HG03571 (cell line): ENCODE measurements around the gene IL32.

Experiments
- ATAC-seq: cut with Tn5 transposase; IDR thresholded peaks from one replicate; pipeline ENCODE4 v1.9.1; 2021; ENCODE audit not compliant: unreplicated experiment

IL32 gene, protein sequence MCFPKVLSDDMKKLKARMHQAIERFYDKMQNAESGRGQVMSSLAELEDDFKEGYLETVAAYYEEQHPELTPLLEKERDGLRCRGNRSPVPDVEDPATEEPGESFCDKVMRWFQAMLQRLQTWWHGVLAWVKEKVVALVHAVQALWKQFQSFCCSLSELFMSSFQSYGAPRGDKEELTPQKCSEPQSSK

DNA sequence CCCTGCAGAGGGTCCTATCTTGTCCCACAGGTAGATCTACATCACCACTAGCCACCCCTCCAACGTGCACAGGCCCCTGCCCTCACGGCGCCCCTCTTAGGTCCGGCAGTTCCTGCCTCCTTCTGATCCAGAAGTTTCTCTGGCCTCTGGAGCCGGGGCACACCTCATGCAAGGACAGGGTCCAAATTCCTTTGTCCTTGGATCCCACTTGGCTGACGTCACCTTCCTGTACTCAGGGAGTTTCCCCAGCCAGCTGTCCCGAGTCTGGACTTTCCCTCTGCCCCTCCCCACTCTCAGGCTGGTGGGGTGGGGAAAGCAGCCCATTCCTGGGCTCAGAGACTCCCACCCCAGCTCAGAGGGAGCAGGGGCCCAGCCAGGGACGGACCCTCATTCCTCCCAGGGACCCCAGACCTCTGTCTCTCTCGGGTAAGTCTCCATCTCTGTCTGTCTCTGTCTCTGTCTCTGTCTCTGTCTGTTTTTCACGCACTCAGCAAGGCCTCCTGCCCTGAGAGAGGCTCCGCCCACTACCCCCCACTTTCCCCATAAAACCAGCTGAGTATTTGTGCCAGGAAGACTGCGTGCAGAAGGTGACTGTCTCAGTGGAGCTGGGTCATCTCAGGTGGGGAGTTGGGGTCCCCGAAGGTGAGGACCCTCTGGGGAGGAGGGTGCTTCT lies at the start of gene IL32:
TSS of gene IL32 (plus strand) at position 572 of the 673 bp plus-strand sequence. CDS start 172 bp downstream, outside the sequence.
- ATAC-seq: no peak

DNA sequence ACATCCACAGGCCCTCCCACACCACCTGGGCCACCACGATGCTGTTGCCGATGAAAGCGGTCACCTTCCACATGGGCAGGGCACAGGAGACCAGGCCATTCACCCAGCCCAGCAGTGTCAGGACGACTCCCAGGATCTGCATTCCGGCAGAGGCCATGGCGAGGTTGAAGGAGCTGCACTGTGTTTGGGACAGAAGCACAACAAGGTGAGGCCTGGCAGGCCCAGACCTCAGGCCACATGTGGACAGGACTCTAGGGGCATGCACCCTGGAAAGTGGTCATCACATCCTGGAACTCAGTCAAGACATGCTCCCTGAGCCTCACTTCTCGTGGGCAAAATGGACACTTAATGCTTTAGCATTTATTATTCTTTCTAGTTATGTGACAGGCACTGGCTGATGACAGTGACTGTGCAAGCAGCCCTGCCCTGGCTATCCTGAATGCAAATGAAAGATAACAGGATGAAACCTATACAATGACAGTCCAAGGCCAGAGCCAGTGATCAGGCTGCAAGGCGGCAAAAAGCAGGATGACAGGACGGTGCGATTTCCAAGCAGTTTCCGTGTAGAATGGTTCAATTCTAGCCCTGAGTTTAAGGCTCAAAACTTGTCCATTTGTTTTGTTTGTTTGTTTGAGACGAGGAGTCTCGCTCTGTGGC lies 49.4 kb upstream of the IL32 start:
- ATAC-seq: no peak

DNA sequence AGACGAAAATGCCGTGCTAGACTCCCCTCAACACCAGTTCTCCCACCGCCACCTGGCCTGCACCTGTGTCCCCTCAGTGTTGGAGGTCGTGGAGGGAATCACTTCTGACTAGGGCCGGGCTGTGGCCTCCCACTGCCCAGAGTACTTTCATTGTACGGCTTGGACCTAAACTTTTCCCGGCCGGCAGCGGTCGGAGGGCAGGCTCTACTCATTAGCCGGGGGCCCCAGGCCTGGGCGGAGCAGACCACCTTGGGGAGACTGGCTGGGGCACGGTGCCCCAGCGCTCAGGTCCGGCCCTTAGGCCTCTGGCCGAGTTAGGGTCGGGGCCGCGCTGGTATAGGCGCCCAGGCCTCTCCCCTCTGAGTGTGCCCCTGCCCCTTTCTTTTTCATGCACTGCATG lies 48.1 kb upstream of the IL32 start:
- ATAC-seq: no peak

DNA sequence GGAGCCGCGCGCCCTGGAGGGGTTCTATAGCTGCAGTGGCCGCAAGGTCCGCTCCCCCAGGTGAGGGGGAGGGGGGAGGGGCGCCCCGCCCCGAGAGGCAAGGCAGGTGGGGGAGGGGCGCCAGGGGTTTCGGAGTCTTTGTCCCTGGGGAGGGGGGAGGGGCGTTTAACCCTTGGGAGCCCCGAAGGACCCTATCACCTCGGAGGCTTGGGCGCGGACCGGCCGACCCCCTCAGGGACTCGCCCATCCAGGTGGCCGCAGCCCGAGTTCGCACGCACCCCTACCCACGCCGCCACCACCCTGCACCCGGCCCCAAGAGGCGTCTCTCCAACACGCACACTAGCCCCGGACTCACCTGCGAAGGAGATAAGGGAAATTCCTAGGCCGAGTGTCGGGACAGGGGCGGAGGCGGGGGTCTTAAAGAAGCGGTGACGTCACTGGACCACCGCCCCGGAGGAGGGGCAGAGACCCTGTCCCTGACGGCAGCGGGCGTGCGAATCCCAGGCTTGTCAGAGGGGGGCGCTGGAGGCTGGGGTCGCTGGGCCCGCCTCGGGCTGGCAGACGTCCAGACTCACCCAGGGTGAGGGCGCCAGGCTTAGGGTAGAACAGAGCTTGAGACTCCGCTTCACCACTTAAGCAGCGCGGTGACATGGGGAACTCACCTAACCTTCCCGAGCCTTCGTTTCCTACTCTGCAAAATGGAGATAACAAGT lies 47.5 kb upstream of the IL32 start, which contains the start of gene CLDN6:
TSS of gene CLDN6 (minus strand) at position 390 of the 713 bp plus-strand sequence. CDS start 2,162 bp downstream, outside the sequence.
- no peak for ATAC-seq

DNA sequence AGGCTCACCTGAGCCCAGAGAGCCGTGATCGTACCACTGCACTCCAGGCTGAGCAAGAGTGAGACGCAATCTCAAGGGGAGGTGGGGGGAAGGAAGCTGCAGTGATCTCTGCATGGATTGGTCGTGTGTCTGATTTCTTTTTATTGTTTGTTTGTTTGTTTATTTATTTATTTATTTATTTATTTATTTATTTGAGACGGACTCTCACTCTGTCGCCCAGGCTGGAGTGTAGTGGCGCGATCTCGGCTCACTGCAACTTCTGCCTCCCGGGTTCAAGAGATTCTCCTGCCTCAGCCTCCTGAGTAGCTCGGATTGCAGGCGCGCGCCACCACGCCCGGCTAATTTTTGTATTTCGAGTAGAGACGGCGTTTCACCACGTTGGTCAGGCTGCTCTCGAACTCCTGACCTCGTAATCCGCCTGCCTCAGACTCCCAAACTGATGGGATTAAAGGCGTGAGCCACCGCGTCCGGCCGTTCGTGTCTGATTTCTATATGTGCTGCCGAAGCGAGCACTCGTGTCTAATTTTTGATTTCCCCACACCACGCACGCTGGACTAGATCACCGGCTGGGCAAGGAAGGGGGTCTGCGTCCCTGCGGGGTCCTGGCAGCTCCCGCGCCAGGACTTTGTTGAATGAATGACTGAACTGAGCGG lies 45.7 kb upstream of the IL32 start:
- no peak for ATAC-seq

DNA sequence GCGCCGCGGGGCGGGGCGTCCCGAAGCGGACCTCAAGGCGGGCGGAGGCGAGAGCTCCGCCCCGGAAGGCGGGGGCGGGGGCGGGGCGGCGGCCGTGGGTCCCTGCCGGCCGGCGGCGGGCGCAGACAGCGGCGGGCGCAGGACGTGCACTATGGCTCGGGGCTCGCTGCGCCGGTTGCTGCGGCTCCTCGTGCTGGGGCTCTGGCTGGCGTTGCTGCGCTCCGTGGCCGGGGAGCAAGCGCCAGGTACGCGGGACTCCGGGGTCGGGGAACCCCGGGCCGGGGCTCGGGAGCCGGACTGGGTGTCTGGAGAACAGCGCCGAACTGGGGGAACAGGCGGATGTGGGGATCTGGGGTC lies 45.2 kb upstream of the IL32 start, which contains the start of gene TNFRSF12A:
TSS of gene TNFRSF12A (plus strand) at position 122 of the 357 bp plus-strand sequence. CDS start at position 152, 30 bp downstream.
- no peak for ATAC-seq

DNA sequence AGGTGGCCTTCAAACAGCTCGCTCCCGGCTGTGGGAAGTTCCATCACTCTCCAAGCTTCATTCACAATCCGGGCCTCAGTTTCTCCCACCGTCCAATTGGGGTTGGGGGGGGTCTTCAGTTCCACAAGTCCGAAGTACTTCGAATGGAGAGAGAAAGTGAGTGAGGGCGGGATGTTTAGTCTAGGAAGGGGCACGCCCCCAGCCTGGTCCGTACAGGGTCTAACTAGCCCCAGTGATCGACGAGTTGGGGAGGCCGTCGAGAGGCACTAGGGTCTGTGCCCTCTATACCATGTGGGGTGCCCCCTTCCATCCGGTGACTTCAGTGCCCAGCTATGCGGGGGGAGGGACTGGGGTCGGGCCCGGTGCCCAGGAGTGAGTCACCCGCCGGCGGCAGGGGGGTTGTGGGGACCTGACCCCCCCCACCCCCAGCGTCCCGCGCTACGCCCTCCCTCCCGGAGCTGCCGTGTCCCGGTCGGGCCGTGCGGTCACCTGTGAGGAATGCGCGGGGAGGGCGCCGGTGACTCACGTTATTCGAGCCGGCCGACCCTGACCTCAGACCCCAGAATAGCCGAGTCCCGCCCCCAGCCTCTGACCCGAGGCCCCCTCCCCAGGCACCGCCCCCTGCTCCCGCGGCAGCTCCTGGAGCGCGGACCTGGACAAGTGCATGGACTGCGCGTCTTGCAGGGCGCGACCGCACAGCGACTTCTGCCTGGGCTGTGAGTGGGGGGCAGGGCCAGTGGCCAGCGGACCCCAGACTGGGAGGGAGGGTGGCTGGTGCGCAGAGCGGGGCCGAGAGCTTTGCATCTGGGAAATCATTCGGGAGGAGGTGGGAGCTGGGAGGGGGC lies 44.6 kb upstream of the IL32 start:
- no peak for ATAC-seq

DNA sequence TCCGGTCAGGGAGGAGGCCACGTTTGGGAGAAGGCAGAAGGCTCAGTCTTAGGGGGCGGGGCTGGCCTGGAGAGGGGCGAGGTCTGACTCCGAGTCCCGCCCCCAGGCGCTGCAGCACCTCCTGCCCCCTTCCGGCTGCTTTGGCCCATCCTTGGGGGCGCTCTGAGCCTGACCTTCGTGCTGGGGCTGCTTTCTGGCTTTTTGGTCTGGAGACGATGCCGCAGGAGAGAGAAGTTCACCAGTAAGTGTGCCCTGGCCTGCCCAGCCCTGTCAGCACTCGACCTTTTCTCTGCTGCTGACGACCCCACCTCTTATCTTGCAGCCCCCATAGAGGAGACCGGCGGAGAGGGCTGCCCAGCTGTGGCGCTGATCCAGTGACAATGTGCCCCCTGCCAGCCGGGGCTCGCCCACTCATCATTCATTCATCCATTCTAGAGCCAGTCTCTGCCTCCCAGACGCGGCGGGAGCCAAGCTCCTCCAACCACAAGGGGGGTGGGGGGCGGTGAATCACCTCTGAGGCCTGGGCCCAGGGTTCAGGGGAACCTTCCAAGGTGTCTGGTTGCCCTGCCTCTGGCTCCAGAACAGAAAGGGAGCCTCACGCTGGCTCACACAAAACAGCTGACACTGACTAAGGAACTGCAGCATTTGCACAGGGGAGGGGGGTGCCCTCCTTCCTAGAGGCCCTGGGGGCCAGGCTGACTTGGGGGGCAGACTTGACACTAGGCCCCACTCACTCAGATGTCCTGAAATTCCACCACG lies 43.8 kb upstream of the IL32 start:
- ATAC-seq: no peak

DNA sequence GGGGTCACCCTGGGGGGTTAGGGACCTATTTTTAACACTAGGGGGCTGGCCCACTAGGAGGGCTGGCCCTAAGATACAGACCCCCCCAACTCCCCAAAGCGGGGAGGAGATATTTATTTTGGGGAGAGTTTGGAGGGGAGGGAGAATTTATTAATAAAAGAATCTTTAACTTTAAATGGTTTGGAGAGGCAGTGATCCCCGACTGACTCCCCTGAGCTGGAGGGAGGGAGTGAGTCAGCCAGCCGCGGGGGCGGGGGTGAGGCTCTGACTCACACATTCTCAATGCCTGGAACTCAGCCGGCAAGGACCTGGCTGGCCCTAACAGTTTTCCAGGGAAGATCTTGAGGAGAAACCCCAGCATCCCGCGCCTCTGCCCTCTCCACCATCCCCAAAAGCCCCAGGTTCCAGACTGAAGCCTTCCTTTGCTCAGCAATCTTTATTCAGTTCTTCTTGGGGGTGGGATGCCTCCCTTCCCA lies 43.2 kb upstream of the IL32 start:
- ATAC-seq: no peak

DNA sequence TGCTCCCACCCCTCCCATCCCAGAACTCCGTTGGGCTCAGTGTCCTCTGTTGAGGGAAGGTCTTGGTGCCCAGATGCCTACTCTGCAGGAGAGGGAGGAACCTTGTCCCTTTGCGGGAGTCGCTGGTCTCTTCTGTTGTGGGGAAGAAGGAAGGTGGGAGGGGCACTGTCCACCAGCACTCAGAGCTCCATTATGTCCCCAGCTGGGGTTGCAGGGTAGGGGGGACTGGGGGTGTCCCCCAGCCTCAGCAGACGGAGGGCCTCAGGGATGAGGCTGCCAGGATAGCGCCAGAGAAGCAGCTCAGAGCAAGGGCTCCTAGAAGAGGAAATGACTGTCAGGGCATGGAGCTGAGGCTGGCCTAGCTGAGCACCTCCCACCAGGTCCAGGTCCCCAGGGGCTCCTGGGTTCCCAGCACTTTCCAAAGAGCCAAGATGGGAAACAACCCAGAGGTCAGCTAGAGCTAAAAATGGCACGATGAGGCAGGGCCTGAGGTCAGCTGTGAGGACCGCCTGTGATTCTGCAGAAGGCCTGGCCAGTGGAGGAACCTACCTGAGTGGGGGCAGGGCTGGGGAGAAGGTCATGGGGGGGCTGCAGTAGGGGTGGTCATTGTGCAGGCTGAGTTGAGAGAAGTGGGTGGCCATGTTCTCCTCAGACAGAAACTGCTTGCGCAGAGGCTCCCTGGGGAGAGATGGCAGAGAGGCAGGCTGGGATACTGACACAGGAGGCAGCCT lies 42.6 kb upstream of the IL32 start:
- no peak for ATAC-seq

DNA sequence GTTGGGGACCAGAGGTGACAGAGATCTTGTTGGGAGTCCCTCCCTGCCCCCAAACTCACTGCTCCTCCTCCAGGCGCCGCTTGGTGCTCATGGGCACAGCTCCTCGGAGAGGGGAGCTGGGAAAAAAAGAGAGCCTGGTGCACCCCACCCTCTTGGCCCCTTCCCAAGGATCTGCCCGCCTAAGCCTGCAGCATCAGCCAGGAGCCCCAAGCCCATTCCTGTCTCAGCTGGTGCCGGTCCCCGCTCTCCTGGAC lies 42.1 kb upstream of the IL32 start:
- no peak for ATAC-seq

DNA sequence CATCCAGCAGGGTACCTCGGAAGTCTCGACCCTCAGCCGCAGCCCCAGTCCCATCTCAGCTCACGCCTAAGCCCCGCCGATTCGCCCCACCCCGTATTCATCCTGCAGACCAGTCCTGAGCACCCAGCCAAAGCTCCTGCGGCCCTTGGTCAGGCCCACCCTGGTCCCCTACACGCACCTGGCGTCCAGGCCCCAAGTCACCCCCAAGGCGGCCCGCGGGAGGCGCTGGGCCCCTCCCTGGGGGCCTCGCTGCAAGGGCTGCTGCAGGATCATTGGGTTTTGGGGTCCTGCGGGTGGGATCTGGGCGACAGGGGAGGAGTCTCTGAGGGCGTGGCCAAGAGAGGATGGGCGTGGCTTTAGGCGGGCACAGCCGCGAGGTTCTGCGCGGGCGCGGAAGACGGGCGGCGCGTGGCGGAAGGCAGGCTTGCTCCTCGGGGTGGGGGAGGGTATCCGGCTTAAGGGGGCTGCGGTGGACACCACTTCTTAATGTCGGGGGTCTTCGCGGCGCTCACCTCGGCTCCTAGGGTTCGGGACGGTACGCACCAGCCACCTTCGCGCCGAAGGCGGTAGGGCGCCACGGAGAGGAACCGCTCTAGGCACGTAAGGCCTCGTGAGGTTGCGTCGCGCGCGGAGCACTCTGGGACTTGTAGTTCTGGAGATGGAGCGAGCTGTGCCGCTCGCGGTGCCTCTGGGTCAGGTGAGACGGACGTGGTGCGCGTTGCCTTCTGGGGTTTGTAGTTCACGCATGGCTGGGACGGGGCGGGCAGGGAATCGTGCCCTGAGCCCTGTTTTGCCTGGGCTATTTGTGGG lies 41.6 kb upstream of the IL32 start, which contains the start of the genes HCFC1R1 and THOC6:
TSS of gene HCFC1R1 (minus strand) at position 274 of the 810 bp plus-strand sequence. CDS start at position 273, 1 bp downstream.
TSS of gene THOC6 (plus strand) at position 367 of the 810 bp plus-strand sequence. CDS start at position 659, 292 bp downstream.
- ATAC-seq: peak; percentile 69

DNA sequence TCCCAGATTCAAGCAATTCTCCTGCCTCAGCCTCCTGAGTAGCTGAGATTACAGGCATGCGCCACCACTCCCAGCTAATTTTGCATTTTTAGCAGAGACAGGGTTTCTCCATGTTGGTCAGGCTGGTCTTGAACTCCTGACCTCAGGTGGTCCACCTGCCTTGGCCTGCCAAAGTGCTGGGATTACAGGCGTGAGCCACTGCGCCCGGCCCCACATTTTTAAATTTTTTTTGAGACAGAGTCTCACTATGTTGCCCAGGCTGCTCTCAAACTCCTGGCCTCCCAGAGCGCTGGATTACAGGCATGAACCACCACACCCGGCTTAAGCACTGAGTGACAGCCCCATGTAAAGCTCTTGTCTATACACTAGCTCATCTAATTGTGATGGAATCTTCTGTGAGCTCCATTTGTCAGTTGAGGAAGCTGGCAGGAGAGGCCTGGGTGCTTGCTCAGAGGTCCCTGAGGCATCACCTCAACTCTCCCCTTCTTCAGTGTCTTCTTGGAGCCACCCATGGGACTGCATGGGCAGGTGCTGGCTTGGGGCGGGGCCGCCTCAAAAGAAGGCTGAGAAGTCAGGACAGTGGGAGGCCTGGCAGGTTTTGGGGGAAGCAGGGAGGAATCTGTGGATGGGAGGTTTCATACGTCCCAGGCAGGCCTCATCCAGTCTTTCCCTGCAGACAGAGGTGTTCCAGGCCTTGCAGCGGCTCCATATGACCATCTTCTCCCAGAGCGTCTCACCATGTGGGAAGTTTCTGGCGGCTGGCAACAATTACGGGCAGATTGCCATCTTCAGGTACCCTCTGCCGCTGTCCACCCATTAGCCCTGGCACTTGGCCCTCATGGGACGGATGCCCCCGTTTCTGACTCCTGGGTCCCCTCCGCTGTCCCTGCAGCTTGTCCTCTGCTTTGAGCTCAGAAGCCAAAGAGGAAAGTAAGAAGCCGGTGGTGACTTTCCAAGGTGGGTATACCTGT lies 40.1 kb upstream of the IL32 start:
- no peak for ATAC-seq

DNA sequence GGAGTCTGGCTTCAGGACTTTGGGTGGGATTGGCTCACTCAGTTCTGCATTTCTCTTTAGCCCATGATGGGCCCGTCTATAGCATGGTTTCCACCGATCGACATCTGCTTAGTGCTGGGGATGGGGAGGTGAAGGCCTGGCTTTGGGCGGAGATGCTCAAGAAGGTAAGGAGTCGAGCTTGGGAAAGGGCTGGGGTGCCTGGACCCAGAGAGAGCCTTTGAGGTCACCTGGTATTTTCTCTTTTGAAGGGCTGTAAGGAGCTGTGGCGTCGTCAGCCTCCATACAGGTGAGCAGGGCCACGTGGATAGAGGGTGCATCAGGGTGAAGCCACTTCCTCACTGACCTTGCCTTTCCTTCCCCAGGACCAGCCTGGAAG lies 39.4 kb upstream of the IL32 start:
- ATAC-seq: no peak

DNA sequence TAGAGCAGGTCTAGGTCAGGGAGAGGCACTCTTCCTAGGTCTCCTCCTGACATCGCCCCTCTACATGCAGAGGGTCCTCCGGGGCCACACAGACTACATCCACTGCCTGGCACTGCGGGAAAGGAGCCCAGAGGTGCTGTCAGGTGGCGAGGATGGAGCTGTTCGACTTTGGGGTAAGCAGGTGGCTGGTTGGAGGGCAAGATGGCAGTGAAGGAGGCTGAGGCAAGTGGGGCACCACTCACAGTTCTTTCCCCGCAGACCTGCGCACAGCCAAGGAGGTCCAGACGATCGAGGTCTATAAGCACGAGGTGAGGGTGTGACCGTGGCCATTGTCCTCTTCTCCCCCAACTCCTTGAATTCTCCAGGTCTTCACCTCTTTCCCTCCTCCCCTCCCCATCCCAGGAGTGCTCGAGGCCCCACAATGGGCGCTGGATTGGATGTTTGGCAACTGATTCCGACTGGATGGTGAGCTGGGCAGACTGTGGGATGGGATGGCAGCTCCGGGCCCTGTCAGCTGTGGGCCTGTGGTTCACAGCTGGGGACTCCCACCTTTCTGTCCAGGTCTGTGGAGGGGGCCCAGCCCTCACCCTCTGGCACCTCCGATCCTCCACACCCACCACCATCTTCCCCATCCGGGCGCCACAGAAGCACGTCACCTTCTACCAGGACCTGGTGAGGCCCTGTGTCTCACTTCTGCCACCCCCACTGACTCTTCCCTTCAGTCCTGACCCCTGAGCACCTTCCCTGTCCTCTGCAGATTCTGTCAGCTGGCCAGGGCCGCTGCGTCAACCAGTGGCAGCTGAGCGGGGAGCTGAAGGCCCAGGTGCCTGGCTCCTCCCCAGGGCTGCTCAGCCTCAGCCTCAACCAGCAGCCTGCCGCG lies 38.6 kb upstream of the IL32 start:
- ATAC-seq: no peak

DNA sequence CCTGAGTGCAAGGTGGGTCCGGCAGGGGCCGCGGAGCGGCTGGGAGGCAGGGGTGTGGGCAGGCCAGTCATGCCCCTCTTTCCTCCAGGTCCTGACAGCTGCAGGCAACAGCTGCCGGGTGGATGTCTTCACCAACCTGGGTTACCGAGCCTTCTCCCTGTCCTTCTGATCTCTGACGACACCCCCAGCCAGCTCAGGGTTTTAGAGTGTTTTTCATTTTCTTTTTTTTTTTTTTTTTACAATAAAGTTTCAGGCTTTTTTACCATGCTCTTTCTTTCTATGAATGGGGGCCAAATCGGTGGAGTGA lies 38.0 kb upstream of the IL32 start:
- no peak for ATAC-seq
